Activated T-cell treated with anti-CD3 and anti-CD28 coated beads, Interleukin-2, amount 50 U/mL, for 24 hours (primary cell): ENCODE measurements around the gene NT5DC4.
"Not testable (repeated sequence)": the region's sequence is repeated elsewhere in the genome, so short reads cannot be mapped to it uniquely, and the experiment has no call there.

Source experiments
- DNase-seq: peaks from one replicate; pipeline ENCODE4 v3.0.0-alpha.2; 2020
- H3K27ac Mint-ChIP-seq: 2 replicates; pipeline ENCODE4 v1.8.0; 2020; ENCODE audit warnings: mild to moderate bottlenecking, mixed read lengths
- H3K27me3 Mint-ChIP-seq: 2 replicates; pipeline ENCODE4 v1.8.0; 2020; ENCODE audit warnings: mixed read lengths
- H3K36me3 Mint-ChIP-seq: 2 replicates; pipeline ENCODE4 v1.8.0; 2020; ENCODE audit warnings: low read depth, mixed read lengths
- H3K4me1 Mint-ChIP-seq: 2 replicates; pipeline ENCODE4 v1.8.0; 2020; ENCODE audit warnings: low read depth, mixed read lengths
- H3K4me3 Mint-ChIP-seq: 2 replicates; pipeline ENCODE4 v1.8.0; 2020; ENCODE audit warnings: mild to moderate bottlenecking, moderate library complexity, mixed read lengths
- H3K9me3 Mint-ChIP-seq: 2 replicates; pipeline ENCODE4 v1.8.0; 2020; ENCODE audit warnings: mixed read lengths

NT5DC4 gene

DNA sequence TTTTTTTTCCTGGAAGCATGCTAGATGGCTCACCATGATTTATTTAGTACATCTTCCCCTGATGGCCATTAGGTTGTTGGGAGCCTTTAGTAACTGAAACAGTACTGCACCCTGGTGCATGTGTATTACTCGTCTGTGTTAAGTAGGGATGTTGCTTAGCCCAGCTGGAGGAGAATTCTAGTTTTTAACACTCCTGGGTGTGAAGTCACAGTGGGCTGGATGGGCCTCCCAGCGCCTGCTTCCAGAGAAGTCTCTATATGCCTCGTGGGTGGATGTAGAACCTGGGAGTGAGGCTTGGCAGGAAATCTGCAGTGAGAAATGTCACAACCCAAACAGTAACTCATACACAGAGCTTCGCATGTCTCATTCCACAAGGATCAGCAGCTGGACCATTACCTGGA, 28.9 kb upstream of the NT5DC4 start:
- H3K4me3 Mint-ChIP-seq: no peak overlapping the region
- H3K27me3 Mint-ChIP-seq: no peaks in the 10 kb centered on the region
- no peaks in the 10 kb centered on the region for H3K36me3 Mint-ChIP-seq
- no peaks in the 10 kb centered on the region for H3K9me3 Mint-ChIP-seq
- DNase-seq: no peak
- peaks cover 32% of the 10 kb centered on the region for H3K4me1 Mint-ChIP-seq
- H3K27ac Mint-ChIP-seq: peak overlapping the region; percentile 82

- no peaks in the 10 kb centered on the region for H3K27me3 Mint-ChIP-seq
- no peaks in the 10 kb centered on the region for H3K36me3 Mint-ChIP-seq
- peak overlapping the region; percentile 82 for H3K27ac Mint-ChIP-seq
- H3K4me1 Mint-ChIP-seq: peaks cover 32% of the 10 kb centered on the region
- peak overlapping the region; percentile 54 for H3K4me3 Mint-ChIP-seq
- peak; percentile 58 for DNase-seq
- H3K9me3 Mint-ChIP-seq: no peaks in the 10 kb centered on the region
These were observed 28.3 kb upstream of the NT5DC4 start for GRCh38 chr2:112692495-112692911.

DNA sequence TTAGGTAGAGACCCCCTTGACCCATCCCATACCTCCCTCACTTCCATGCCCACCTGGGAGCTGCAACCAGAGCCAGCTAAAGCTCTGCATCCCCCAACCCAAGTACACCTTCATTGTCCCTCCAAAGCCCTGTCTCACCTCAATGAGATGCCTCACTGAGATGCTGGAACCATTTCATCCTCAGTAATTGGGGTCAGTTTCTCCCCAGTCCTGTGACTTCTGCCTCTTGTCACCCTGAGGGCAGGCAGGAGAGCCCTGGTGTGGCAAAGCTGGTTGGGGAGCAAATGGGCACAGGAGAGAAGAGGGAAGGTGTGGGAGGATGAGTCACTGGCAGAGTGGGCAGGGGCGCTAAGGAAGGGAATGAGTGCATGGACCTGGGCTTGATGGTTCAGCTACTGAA, 27.9 kb upstream of the NT5DC4 start:
- Mint-ChIP-seq H3K27me3 (no peaks in the 10 kb centered on the region), H3K36me3 (no peaks in the 10 kb centered on the region), H3K27ac (peak overlapping the region; percentile 82), H3K4me1 (peaks cover 32% of the 10 kb centered on the region), H3K9me3 (no peaks in the 10 kb centered on the region), H3K4me3 (peak overlapping the region; percentile 54)
- DNase-seq: peak; percentile 54

DNA sequence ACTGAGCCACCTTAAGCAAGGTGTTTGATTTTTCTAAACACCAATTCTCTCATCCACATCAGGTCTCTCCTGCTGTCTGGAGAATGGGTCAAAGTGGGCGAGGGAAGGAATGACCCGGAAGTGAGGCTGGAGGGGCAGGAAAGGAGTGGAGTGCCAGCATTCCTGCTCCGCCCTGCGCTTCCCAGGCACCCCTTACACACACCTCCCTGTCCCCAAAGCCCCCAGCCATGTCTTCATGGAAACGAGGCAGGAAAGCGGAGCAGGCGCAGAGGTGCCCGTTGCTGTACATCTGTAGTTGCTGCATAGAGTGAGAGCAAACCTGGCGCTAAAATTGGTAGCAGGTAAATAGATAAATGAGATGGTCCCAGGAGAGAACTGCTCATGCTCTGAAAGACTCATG, 27.2 kb upstream of the NT5DC4 start:
- peak overlapping the region; percentile 23 for H3K27ac Mint-ChIP-seq
- H3K9me3 Mint-ChIP-seq: no peaks in the 10 kb centered on the region
- no peak for DNase-seq
- H3K4me3 Mint-ChIP-seq: no peak overlapping the region
- peaks cover 32% of the 10 kb centered on the region for H3K4me1 Mint-ChIP-seq
- H3K27me3 Mint-ChIP-seq: no peaks in the 10 kb centered on the region
- H3K36me3 Mint-ChIP-seq: no peaks in the 10 kb centered on the region

DNA sequence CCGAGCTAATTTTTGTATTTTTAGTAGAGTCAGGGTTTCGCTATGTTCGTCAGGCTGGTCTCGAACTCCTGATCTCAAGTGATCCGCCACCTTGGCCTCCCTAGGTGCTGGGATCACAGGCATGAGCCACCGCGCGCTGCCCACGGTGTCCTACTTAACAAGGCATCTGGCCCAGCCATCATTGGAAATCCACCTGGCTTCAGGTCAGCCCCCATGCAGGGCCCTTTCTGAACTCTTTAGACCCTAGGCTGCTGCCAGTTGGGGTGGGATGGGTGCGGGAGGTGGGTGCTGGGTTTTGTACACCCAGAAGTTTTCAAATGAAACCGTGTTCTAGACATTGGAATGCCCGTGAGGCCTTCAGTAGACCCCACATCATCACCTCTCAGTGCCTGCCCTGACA, 26.6 kb upstream of the NT5DC4 start:
- H3K36me3 Mint-ChIP-seq: no peaks in the 10 kb centered on the region
- H3K27me3 Mint-ChIP-seq: no peaks in the 10 kb centered on the region
- H3K27ac Mint-ChIP-seq: no peak overlapping the region
- H3K4me1 Mint-ChIP-seq: peaks cover 32% of the 10 kb centered on the region
- H3K4me3 Mint-ChIP-seq: no peak overlapping the region
- no peaks in the 10 kb centered on the region for H3K9me3 Mint-ChIP-seq
- no peak for DNase-seq

- Mint-ChIP-seq H3K36me3 (no peaks in the 10 kb centered on the region), H3K9me3 (no peaks in the 10 kb centered on the region), H3K27me3 (peaks cover 3% of the 10 kb centered on the region), H3K4me3 (no peak overlapping the region), H3K4me1 (peaks cover 6% of the 10 kb centered on the region), H3K27ac (no peak overlapping the region)
- no peak for DNase-seq
These were observed 21.8 kb upstream of the NT5DC4 start for GRCh38 chr2:112698834-112699515.

DNA sequence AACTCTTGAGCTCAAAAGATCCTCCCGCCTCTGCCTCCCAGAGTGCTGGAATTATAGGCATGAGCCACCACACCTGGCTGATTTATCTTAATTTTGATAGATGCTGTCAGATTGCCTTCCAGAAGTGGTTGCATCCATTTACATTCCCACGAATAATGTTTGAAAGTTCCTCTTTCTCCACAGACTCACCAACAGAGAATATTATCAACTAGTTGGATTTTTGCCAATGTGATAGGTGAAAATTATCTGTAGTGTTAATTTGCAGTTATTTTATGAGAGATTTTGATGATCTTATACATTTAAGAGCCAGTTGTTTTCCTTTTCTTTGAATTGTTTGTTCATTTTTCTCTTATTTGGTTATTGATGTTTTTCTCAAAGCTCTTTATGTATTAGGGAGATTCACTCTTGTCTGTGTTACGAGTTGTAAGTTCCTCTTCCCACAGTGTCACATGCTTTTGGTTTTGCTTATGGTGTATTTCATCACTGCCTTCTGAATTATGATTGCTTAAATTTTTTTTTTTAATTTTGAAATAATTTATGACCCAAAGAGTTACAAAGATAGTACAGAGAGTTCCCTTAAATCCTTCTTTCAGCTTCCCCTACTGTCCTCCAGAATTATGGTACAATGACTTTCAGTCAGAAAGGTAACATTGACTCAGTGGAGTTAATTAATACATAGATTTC, 20.7 kb upstream of the NT5DC4 start:
- Mint-ChIP-seq H3K36me3 (no peaks in the 10 kb centered on the region), H3K27ac (no peak overlapping the region), H3K27me3 (peaks cover 5% of the 10 kb centered on the region), H3K4me1 (peaks cover 6% of the 10 kb centered on the region), H3K4me3 (no peak overlapping the region), H3K9me3 (no peaks in the 10 kb centered on the region)
- DNase-seq: no peak

DNA sequence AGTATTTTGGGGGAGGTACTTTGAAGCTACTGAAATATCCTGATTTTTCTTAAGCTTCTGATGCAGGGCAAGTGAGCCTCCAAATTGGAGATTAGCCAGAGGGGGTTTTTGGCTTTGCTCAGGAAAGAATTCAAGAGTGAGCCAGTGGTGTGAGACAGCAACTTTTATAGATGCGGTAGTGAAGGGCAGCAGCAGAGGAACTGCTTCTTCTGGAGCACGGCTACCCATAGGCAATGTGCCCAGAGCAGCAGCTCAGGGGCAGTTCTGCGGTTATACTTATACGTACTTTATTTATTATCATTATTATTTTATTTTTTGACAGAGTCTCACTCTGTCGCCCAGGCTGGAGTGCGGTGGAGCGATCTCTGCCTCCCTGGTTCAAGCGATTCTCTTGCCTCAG, 19.8 kb upstream of the NT5DC4 start:
- Mint-ChIP-seq H3K27ac (no peak overlapping the region), H3K4me1 (peaks cover 13% of the 10 kb centered on the region), H3K4me3 (no peak overlapping the region), H3K27me3 (peaks cover 5% of the 10 kb centered on the region), H3K9me3 (no peaks in the 10 kb centered on the region), H3K36me3 (no peaks in the 10 kb centered on the region)
- DNase-seq: no peak

DNA sequence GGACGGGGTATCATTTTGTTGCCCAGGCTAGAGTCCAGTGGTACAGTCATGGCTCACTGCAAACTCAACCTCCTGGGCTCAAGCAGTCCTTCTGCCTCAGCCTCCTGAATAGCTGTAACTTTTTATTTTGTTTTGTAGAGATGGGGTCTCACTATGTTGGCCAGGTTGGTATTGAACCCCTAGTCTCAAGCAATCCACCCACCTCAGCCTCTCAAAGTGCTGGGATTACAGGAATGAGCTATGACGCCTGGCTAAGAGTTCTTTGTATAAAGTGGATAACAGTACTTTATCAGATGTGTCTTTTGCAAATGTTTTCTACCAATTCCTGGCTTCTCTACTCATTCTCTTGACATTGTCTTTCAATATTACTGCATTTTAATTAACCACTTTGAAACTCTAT, 17.1 kb upstream of the NT5DC4 start:
- Mint-ChIP-seq H3K4me1 (peaks cover 37% of the 10 kb centered on the region), H3K4me3 (no peak overlapping the region), H3K9me3 (no peaks in the 10 kb centered on the region), H3K36me3 (no peaks in the 10 kb centered on the region), H3K27ac (no peak overlapping the region), H3K27me3 (peaks cover 8% of the 10 kb centered on the region)
- no peak for DNase-seq

GRCh38 chr2:112705575-112705974, 15.2 kb upstream of the NT5DC4 start:
- H3K36me3 Mint-ChIP-seq: no peaks in the 10 kb centered on the region
- no peaks in the 10 kb centered on the region for H3K9me3 Mint-ChIP-seq
- H3K4me1 Mint-ChIP-seq: peaks cover 38% of the 10 kb centered on the region
- no peak overlapping the region for H3K27ac Mint-ChIP-seq
- peaks cover 13% of the 10 kb centered on the region for H3K27me3 Mint-ChIP-seq
- no peak overlapping the region for H3K4me3 Mint-ChIP-seq
- DNase-seq: no peak

GRCh38 chr2:112706170-112706664, 14.6 kb upstream of the NT5DC4 start:
- Mint-ChIP-seq H3K27me3 (peaks cover 13% of the 10 kb centered on the region), H3K36me3 (no peaks in the 10 kb centered on the region), H3K27ac (peak overlapping the region; percentile 15), H3K9me3 (no peaks in the 10 kb centered on the region), H3K4me1 (peaks cover 38% of the 10 kb centered on the region), H3K4me3 (no peak overlapping the region)
- no peak for DNase-seq

DNA sequence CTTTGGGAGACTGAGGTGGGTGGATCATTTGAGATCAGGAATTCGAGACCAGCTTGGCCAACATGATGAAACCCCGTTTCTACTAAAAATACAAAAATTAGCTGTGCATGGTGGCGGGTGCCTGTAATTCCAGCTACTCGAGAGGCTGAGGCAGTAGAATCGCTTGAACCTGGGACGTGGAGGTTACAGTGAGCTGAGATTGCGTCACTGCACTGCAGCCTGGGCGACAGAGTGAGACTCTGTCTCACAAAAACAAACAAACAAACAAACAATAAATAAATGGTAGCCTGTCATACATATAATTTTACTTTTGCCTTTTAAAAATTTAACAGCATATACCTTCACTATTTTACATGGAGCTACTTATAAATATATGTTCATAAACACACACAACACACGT, 13.9 kb upstream of the NT5DC4 start:
- not testable (repeated sequence) for H3K4me3 Mint-ChIP-seq, H3K36me3 Mint-ChIP-seq, H3K9me3 Mint-ChIP-seq, DNase-seq, H3K27ac Mint-ChIP-seq
- peaks cover 35% of the 10 kb centered on the region for H3K4me1 Mint-ChIP-seq
- H3K27me3 Mint-ChIP-seq: peaks cover 13% of the 10 kb centered on the region

DNA sequence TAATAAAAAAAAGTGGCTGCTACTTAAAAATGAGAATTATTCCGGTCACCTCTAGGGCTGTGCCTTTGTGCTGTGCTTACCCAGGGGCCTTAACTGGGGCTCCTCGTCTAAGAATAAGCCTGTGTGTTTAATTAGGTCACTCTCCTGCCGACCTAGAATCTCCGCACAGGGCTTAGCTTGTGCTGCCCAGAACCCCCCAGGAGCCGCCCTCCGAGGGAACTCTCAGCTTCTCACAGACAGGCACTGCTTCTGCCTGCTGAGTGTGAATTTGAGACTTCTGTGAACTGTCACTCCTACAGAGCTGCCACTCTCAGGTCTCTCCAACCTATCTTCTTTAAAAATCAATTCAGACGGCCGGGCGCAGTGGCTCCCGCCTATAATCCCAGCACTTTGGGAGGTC, 11.9 kb upstream of the NT5DC4 start:
- H3K4me3 Mint-ChIP-seq: no peak overlapping the region

GRCh38 chr2:112709703-112710102, 11.1 kb upstream of the NT5DC4 start:
- Mint-ChIP-seq H3K4me3 (no peak overlapping the region), H3K27ac (no peak overlapping the region)

More for the DNA sequence above, 11.9 kb upstream of the NT5DC4 start:
- Mint-ChIP-seq H3K4me1 (peaks cover 42% of the 10 kb centered on the region), H3K27me3 (peaks cover 18% of the 10 kb centered on the region), H3K27ac (no peak overlapping the region), H3K9me3 (no peaks in the 10 kb centered on the region), H3K36me3 (no peaks in the 10 kb centered on the region)
- DNase-seq: no peak

More at GRCh38 chr2:112709703-112710102, 11.1 kb upstream of the NT5DC4 start:
- no peaks in the 10 kb centered on the region for H3K9me3 Mint-ChIP-seq
- DNase-seq: no peak
- no peaks in the 10 kb centered on the region for H3K36me3 Mint-ChIP-seq
- H3K4me1 Mint-ChIP-seq: peaks cover 42% of the 10 kb centered on the region
- H3K27me3 Mint-ChIP-seq: peaks cover 16% of the 10 kb centered on the region
